ENCODE measurements around the gene MCHR1.
A peak's percentile ranks its signal among the peaks of the same experiment; 100 is the strongest.

The MCHR1 gene

GRCh38 chr22:40685406-40685805, 6.1 kb downstream of the MCHR1 start:
- peak overlapping the region; percentile 73 for H3K4me3 ChIP-seq (ENCODE audit: low read length)
- H2AFZ ChIP-seq (ENCODE audit: low read depth, low read length): peak overlapping the region; percentile 80
- H3K79me2 ChIP-seq (ENCODE audit: low read length): no peaks in the 10 kb centered on the region
- no peaks in the 10 kb centered on the region for H3K9me3 ChIP-seq (ENCODE audit: insufficient read depth, low read length)
- peak overlapping the region; percentile 89 for H3K4me2 ChIP-seq (ENCODE audit: low read length)
- peak overlapping the region; percentile 3; the same call in 1 of the 2 replicates for H3K9ac ChIP-seq (ENCODE audit: low read length)
- H3K36me3 ChIP-seq (replicated peaks; ENCODE audit: low read depth, low read length): no peaks in the 10 kb centered on the region
- H3K4me1 ChIP-seq (ENCODE audit: low read length): peaks cover 20% of the 10 kb centered on the region
- no peaks in the 10 kb centered on the region for H4K20me1 ChIP-seq (ENCODE audit: insufficient read depth, low read length)
- TF ChIP-seq EZH2phosphoT487 (IDR thresholded peaks at IDR 0.05; ENCODE audit: low read depth) (no peak), CTCF (IDR thresholded peaks at IDR 0.05; ENCODE audit: low read depth, low read length) (no peak)
- peaks cover 3% of the 10 kb centered on the region; the same call in 1 of the 2 replicates for H3K27me3 ChIP-seq (ENCODE audit: low read depth, low read length)
- H3K27ac ChIP-seq (ENCODE audit: low read length): no peak overlapping the region

- Histone ChIP-seq H3K27ac (ENCODE audit: low read length) (no peak overlapping the region), H3K9me3 (ENCODE audit: insufficient read depth, low read length) (no peaks in the 10 kb centered on the region), H2AFZ (ENCODE audit: low read depth, low read length) (no peak overlapping the region), H3K36me3 (replicated peaks; ENCODE audit: low read depth, low read length) (no peaks in the 10 kb centered on the region), H4K20me1 (ENCODE audit: insufficient read depth, low read length) (no peaks in the 10 kb centered on the region), H3K27me3 (ENCODE audit: low read depth, low read length) (0 out of 2 replicates have a peak, but pooled peaks cover 6% of the 10 kb centered on the region), H3K4me1 (ENCODE audit: low read length) (peaks cover 18% of the 10 kb centered on the region), H3K4me2 (ENCODE audit: low read length) (no peak overlapping the region), H3K79me2 (ENCODE audit: low read length) (no peaks in the 10 kb centered on the region), H3K4me3 (ENCODE audit: low read length) (no peak overlapping the region), H3K9ac (ENCODE audit: low read length) (no peak overlapping the region)
- TF ChIP-seq CTCF (IDR thresholded peaks at IDR 0.05; ENCODE audit: low read depth, low read length) (no peak), EZH2phosphoT487 (IDR thresholded peaks at IDR 0.05; ENCODE audit: low read depth) (no peak)
Measured at GRCh38 chr22:40687706-40688105, 8.4 kb downstream of the MCHR1 start.

- H3K9me3 ChIP-seq (ENCODE audit: insufficient read depth, low read length): no peaks in the 10 kb centered on the region
- H3K4me2 ChIP-seq (ENCODE audit: low read length): no peak overlapping the region
- H3K27me3 ChIP-seq (ENCODE audit: low read depth, low read length): 0 out of 2 replicates have a peak, but pooled peaks cover 6% of the 10 kb centered on the region
- no peak overlapping the region for H3K9ac ChIP-seq (ENCODE audit: low read length)
- H3K4me1 ChIP-seq (ENCODE audit: low read length): peaks cover 1% of the 10 kb centered on the region; the same call in 1 of the 2 replicates
- H4K20me1 ChIP-seq (ENCODE audit: insufficient read depth, low read length): no peaks in the 10 kb centered on the region
- no peaks in the 10 kb centered on the region for H3K79me2 ChIP-seq (ENCODE audit: low read length)
- no peak overlapping the region for H3K27ac ChIP-seq (ENCODE audit: low read length)
- no peaks in the 10 kb centered on the region for H3K36me3 ChIP-seq (replicated peaks; ENCODE audit: low read depth, low read length)
- H3K4me3 ChIP-seq (ENCODE audit: low read length): no peak overlapping the region
- TF ChIP-seq CTCF (IDR thresholded peaks at IDR 0.05; ENCODE audit: low read depth, low read length) (no peak), EZH2phosphoT487 (IDR thresholded peaks at IDR 0.05; ENCODE audit: low read depth) (no peak)
- no peak overlapping the region for H2AFZ ChIP-seq (ENCODE audit: low read depth, low read length)
Measured at GRCh38 chr22:40690370-40690769, 11.1 kb downstream of the MCHR1 start.

- Histone ChIP-seq H3K36me3 (replicated peaks; ENCODE audit: low read depth, low read length) (no peaks in the 10 kb centered on the region), H3K4me3 (ENCODE audit: low read length) (no peak overlapping the region), H3K4me2 (ENCODE audit: low read length) (no peak overlapping the region), H3K27me3 (ENCODE audit: low read depth, low read length) (peaks cover 14% of the 10 kb centered on the region), H3K9ac (ENCODE audit: low read length) (no peak overlapping the region), H4K20me1 (ENCODE audit: insufficient read depth, low read length) (no peaks in the 10 kb centered on the region), H3K9me3 (ENCODE audit: insufficient read depth, low read length) (no peaks in the 10 kb centered on the region), H3K4me1 (ENCODE audit: low read length) (no peaks in the 10 kb centered on the region), H2AFZ (ENCODE audit: low read depth, low read length) (no peak overlapping the region), H3K79me2 (ENCODE audit: low read length) (no peaks in the 10 kb centered on the region), H3K27ac (ENCODE audit: low read length) (no peak overlapping the region)
- TF ChIP-seq EZH2phosphoT487 (IDR thresholded peaks at IDR 0.05; ENCODE audit: low read depth) (no peak), CTCF (IDR thresholded peaks at IDR 0.05; ENCODE audit: low read depth, low read length) (no peak)
Measured at GRCh38 chr22:40691532-40691931, 12.2 kb downstream of the MCHR1 start.

Measured in OCI-LY3 (cell line).